Measurements from ENCODE around the gene HDGF. TPM values are rescaled to one million over a fixed set of nuclear protein-coding genes. Genes with fewer than 3 reads are reported as not detected.

The HDGF gene
- total RNA-seq, 1 experiment from 2014 or later, result 310 TPM

DNA sequence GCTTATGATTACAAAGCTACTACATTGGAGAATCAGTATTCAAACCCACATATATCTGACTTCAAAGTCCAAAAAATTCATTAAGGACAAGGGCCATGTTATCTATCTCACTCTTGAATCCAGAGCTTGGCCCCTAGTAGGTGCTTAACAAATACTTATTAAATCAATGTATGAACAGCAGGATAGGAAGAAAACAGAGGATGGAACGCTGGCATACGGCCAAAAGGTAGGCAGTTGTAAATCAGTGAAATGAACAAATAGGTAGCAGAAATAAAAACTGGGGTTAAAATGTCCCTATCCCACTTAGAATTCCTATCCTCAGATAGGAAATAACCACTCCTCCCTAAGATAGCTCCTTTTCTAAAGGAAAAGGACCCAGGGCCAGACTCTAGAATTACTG is 12.6 kb downstream of the HDGF start:
- Histone ChIP-seq H2BK120ac (ENCODE audit: low read depth, low read length, poor library complexity, severe bottlenecking) (no peak overlapping the region), H3K4me1 (ENCODE audit: insufficient read depth, low read length) (no peaks in the 10 kb centered on the region), H3K23ac (ENCODE audit: insufficient read length, low read depth, low read length) (no peak overlapping the region), H2BK15ac (ENCODE audit: low read depth, low read length) (no peak overlapping the region), H4K5ac (ENCODE audit: insufficient read length, low read depth, low read length) (no peak overlapping the region), H3K18ac (ENCODE audit: insufficient read length, low read depth, low read length) (no peak overlapping the region), H2BK12ac (ENCODE audit: insufficient read length, low read depth, low read length) (no peak overlapping the region), H2AFZ (ENCODE audit: low read length) (no peak overlapping the region), H3K4ac (ENCODE audit: low read depth, low read length) (no peak overlapping the region), H3K9me3 (ENCODE audit: control insufficient read depth, low read depth, low read length) (no peaks in the 10 kb centered on the region), H3K27me3 (ENCODE audit: insufficient read depth, low read length) (no peaks in the 10 kb centered on the region), H2BK5ac (ENCODE audit: insufficient read length, low read length) (no peak overlapping the region), H4K8ac (replicated peaks; ENCODE audit: insufficient read length, low read depth, low read length) (no peak overlapping the region), H3K9ac (ENCODE audit: extremely low read depth, insufficient read length, low read length) (no peak overlapping the region), H3K4me2 (ENCODE audit: insufficient read depth, insufficient read length, low read length) (no peak overlapping the region), H4K20me1 (ENCODE audit: control insufficient read depth, insufficient read depth, insufficient read length) (no peaks in the 10 kb centered on the region), H4K91ac (ENCODE audit: insufficient read length, low read depth, low read length) (no peak overlapping the region), H3K79me2 (ENCODE audit: insufficient read depth, low read length) (no peaks in the 10 kb centered on the region), H3K23me2 (ENCODE audit: insufficient read length, low read depth, low read length, poor library complexity, severe bottlenecking) (peaks cover 5% of the 10 kb centered on the region), H3T11ph (ENCODE audit: low read length) (no peak overlapping the region), H3K79me1 (ENCODE audit: insufficient read depth, low read depth, low read length, poor library complexity, severe bottlenecking) (no peaks in the 10 kb centered on the region), H3K56ac (ENCODE audit: insufficient read length, low read depth, low read length) (no peak overlapping the region), H2AK5ac (ENCODE audit: insufficient read length, low read length) (no peak overlapping the region), H3K27ac (ENCODE audit: insufficient read length, low read depth, low read length) (no peak overlapping the region), H3K14ac (ENCODE audit: insufficient read depth, low read length) (no peak overlapping the region), H2BK20ac (ENCODE audit: low read depth, low read length, poor library complexity, severe bottlenecking) (no peak overlapping the region)
- no peaks in the 10 kb centered on the region; a peak in 1 of 5 replicates for H3K9me3 Mint-ChIP-seq
- peak overlapping the region; percentile 6 to 67; a peak in 2 of 5 replicates for H3K4me3 Mint-ChIP-seq
- WGBS (ENCODE audit: extremely low coverage, insufficient read length, low lambda C conversion rate), result no CpG with 5 or more reads among the region's 2 CpGs
- peaks cover 14 to 19% of the 10 kb centered on the region in 2 experiments for H3K4me1 Mint-ChIP-seq
- no peak for DNase-seq
- H3K27me3 Mint-ChIP-seq (ENCODE audit: low read depth), result no peaks in the 10 kb centered on the region
- peaks cover 11 to 37% (median 28%) of the 10 kb centered on the region in 3 experiments; a peak in 6 of 7 replicates for H3K36me3 Mint-ChIP-seq (ENCODE audit: insufficient read depth in 1 of 3, low read depth in 3 of 3)
- TF ChIP-seq, protein P1, sequence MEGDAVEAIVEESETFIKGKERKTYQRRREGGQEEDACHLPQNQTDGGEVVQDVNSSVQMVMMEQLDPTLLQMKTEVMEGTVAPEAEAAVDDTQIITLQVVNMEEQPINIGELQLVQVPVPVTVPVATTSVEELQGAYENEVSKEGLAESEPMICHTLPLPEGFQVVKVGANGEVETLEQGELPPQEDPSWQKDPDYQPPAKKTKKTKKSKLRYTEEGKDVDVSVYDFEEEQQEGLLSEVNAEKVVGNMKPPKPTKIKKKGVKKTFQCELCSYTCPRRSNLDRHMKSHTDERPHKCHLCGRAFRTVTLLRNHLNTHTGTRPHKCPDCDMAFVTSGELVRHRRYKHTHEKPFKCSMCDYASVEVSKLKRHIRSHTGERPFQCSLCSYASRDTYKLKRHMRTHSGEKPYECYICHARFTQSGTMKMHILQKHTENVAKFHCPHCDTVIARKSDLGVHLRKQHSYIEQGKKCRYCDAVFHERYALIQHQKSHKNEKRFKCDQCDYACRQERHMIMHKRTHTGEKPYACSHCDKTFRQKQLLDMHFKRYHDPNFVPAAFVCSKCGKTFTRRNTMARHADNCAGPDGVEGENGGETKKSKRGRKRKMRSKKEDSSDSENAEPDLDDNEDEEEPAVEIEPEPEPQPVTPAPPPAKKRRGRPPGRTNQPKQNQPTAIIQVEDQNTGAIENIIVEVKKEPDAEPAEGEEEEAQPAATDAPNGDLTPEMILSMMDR (conservative IDR thresholded peaks at IDR 0.05), result no peak
- H3K27ac Mint-ChIP-seq, result no peak overlapping the region
